ENCODE measurements around the gene FBXO21. TPM values are rescaled to one million over a fixed set of nuclear protein-coding genes. Genes with fewer than 3 reads are reported as not detected.
A peak's percentile ranks its signal among the peaks of the same experiment; 100 is the strongest.

The FBXO21 gene
- 32.5 and 45.2 TPM in 2 replicates for total RNA-seq (2016; rRNA removed; fragmentation: Illumina TruSeq; extraction: Trizol)
- total RNA-seq (2016; cell fraction: cytosol; rRNA removed; fragmentation: Illumina TruSeq; extraction: Trizol; ENCODE audit: low read depth) = 1.2 and 1.6 TPM in 2 replicates
- 29.2 and 45.9 TPM in 2 replicates for total RNA-seq (2016; cell fraction: insoluble cytoplasmic fraction; rRNA removed; fragmentation: Illumina TruSeq; extraction: Trizol)
- total RNA-seq (2016; cell fraction: membrane; rRNA removed; fragmentation: Illumina TruSeq; extraction: Trizol) = 7.6 and 9.0 TPM in 2 replicates
- 19.3 and 21.9 TPM in 2 replicates for total RNA-seq (2016; cell fraction: nucleus; rRNA removed; fragmentation: Illumina TruSeq; extraction: Trizol)
- 15.6 and 20.0 TPM in 2 replicates for polyA plus RNA-seq (2011; rRNA removed)
- 44.0 and 49.3 TPM in 2 replicates for polyA plus RNA-seq (2011; cell fraction: cytosol; rRNA removed)
- 22.4 and 32.9 TPM in 2 replicates for polyA plus RNA-seq (2011; cell fraction: nucleus; rRNA removed)
- 14.2 and 18.3 TPM in 2 replicates for polyA plus RNA-seq (2012)
- polyA plus RNA-seq (2016; cell fraction: cytosol; fragmentation: Illumina TruSeq; extraction: Trizol; ENCODE audit: low read depth) = 0.60 and 0.85 TPM in 2 replicates
- 26.4 and 28.2 TPM in 2 replicates for polyA plus RNA-seq (2016; cell fraction: insoluble cytoplasmic fraction; fragmentation: Illumina TruSeq; extraction: Trizol; ENCODE audit: low read depth)
- 3.0 and 3.4 TPM in 2 replicates for polyA plus RNA-seq (2016; cell fraction: membrane; fragmentation: Illumina TruSeq; extraction: Trizol; ENCODE audit: low read depth)
- 17.7 TPM in 2 replicates for polyA plus RNA-seq (2016; cell fraction: nucleus; fragmentation: Illumina TruSeq; extraction: Trizol; ENCODE audit: insufficient read depth, low read depth)
- 86.0 and 120 TPM in 2 replicates for polyA minus RNA-seq (2011; rRNA and poly(A)+ RNA removed; ENCODE audit: low replicate concordance)
- 28.2 and 31.5 TPM in 2 replicates for polyA minus RNA-seq (2011; cell fraction: cytosol; rRNA and poly(A)+ RNA removed)
- polyA minus RNA-seq (2011; cell fraction: nucleus; rRNA and poly(A)+ RNA removed) = 14.8 and 21.6 TPM in 2 replicates
- Bru-seq, nascent RNA = percentile 78 among the genes with signal in this experiment
- percentile 80 among the genes with signal in this experiment for BruChase-seq, experiment 1, labeled RNA remaining after a 6-hour chase
- BruChase-seq, experiment 2, labeled RNA remaining after a 2-hour chase = percentile 74 among the genes with signal in this experiment
- long read RNA-seq, experiment 1, full-length matches to known transcripts = 22 of 28 reads
- long read RNA-seq, experiment 1, partial matches to known transcripts = 2 of 28 reads
- long read RNA-seq, experiment 1, other reads (novel, unspliced or antisense) = 4 of 28 reads
- long read RNA-seq, experiment 2, full-length matches to known transcripts = 2 of 34 reads
- long read RNA-seq, experiment 2, partial matches to known transcripts = 0 of 34 reads
- long read RNA-seq, experiment 2, other reads (novel, unspliced or antisense) = 32 of 34 reads

GRCh38 chr12:117190210-117190781 lies at the start of gene FBXO21:
TSS of gene FBXO21 (minus strand) at chr12:117190470. CDS start at chr12:117190456, 14 bp downstream.
- H3K4me3 ChIP-seq (replicated peaks in 1 of 3; ENCODE audit: insufficient read depth in 1 of 3, low read depth in 2 of 3, low read length in 3 of 3) = peak within 1 kb of the TSS; percentile 82 to 100 (median 92)
- no peaks in the 10 kb centered on the region for H3K9me3 ChIP-seq (ENCODE audit: low read length)
- peak within 1 kb of the TSS; percentile 70 for H3K27ac ChIP-seq (ENCODE audit: extremely low read length, insufficient read depth, low read length)
- H3K27me3 ChIP-seq (ENCODE audit: control insufficient read depth in 1 of 2, insufficient read depth in 2 of 2, low read length in 2 of 2) = peaks cover 0 to 2% of the 10 kb centered on the region in 2 experiments; a peak in 2 of 5 replicates
- H3K79me2 ChIP-seq (ENCODE audit: insufficient read depth, low read length) = peaks cover 22% of the 10 kb centered on the region
- peaks cover 31% of the 10 kb centered on the region for H3K4me1 ChIP-seq (ENCODE audit: insufficient read depth, low read length)
- no peak within 1 kb of the TSS for H2AFZ ChIP-seq (ENCODE audit: low read length)
- POLR2A ChIA-PET = no interaction called here
- in situ Hi-C loops (cut with HindIII; ENCODE audit: extremely low pct_ligation_motif_present, low pct_unique_long_range_greater_than_20kb) (no loop called here), intact Hi-C loops (cut with micrococcal nuclease; ENCODE audit: unreplicated experiment) (no loop called here)
- peaks cover 7% of the 10 kb centered on the region for H4K20me1 ChIP-seq (ENCODE audit: insufficient read depth, low read length)
- H3K4me2 ChIP-seq (ENCODE audit: low read depth, low read length) = peak within 1 kb of the TSS; percentile 96
- DNase-seq (ENCODE audit: low spot score) = peak; percentile 65
- H3K36me3 ChIP-seq (replicated peaks in 1 of 2; ENCODE audit: control insufficient read depth in 1 of 2, insufficient read depth in 2 of 2, low read length in 2 of 2) = peaks cover 0 to 7% of the 10 kb centered on the region in 2 experiments; a peak in 3 of 5 replicates
- CTCF ChIA-PET (ENCODE audit: low intra/inter-chr PET ratio, low total read pairs) = no interaction called here
- peak; percentile 90 for ATAC-seq
- no TSS peak for BruUV-seq (replicated peaks)
- WGBS (ENCODE audit: low lambda C conversion rate) = under 1% methylated on average over 24 of the region's 59 CpGs
- no peak for FAIRE-seq
- peak within 1 kb of the TSS; percentile 87 for H3K9ac ChIP-seq (ENCODE audit: insufficient read depth, low read depth, low read length)
- TF ChIP-seq ZNF367 (CRISPR knock-in tag; IDR thresholded peaks at IDR 0.05; ENCODE audit: borderline replicate concordance) (no peak), ZSCAN5A (CRISPR knock-in tag; IDR thresholded peaks at IDR 0.05; ENCODE audit: borderline replicate concordance) (peak; percentile 31; the same call in 1 of the 2 replicates), BATF2 (CRISPR knock-in tag; IDR thresholded peaks at IDR 0.05) (no peak), KAT8 (CRISPR knock-in tag; IDR thresholded peaks at IDR 0.05) (peak; percentile 70), LCORL (IDR thresholded peaks at IDR 0.05) (no peak), LCORL (CRISPR knock-in tag; IDR thresholded peaks at IDR 0.05) (0 out of 2 replicates have a peak, but pooled peaks have one; percentile 22), ZGPAT (CRISPR knock-in tag; IDR thresholded peaks at IDR 0.05) (peak; percentile 43; the same call in 1 of the 2 replicates), TGIF2 (CRISPR knock-in tag; IDR thresholded peaks at IDR 0.05) (peak; percentile 60; the same call in 1 of the 2 replicates), ZBTB1 (CRISPR knock-in tag; IDR thresholded peaks at IDR 0.05; ENCODE audit: borderline replicate concordance) (no peak), HOXD1 (CRISPR knock-in tag; IDR thresholded peaks at IDR 0.05) (peak; percentile 29; the same call in 1 of the 2 replicates), ZBTB34 (CRISPR knock-in tag; IDR thresholded peaks at IDR 0.05) (peak; percentile 56; the same call in 1 of the 2 replicates), ZNF576 (CRISPR knock-in tag; IDR thresholded peaks at IDR 0.05) (0 out of 2 replicates have a peak, but pooled peaks have one; percentile 25)

Data from HepG2 (cell line).